GM21619 (cell line): ENCODE results near the gene NMT1.

Source experiments
- ATAC-seq: cut with Tn5 transposase; IDR thresholded peaks from one replicate; pipeline ENCODE4 v1.9.1; 2021; ENCODE audit not compliant: unreplicated experiment

Gene NMT1

GRCh38 chr17:45104029-45104428 is 42.9 kb downstream of the NMT1 start:
- no peak for ATAC-seq

GRCh38 chr17:45104497-45104896 is 43.4 kb downstream of the NMT1 start:
- no peak for ATAC-seq

GRCh38 chr17:45104907-45105624 is 43.9 kb downstream of the NMT1 start:
- ATAC-seq: no peak

GRCh38 chr17:45106096-45106495 is 45.0 kb downstream of the NMT1 start:
- no peak for ATAC-seq

GRCh38 chr17:45106582-45106981 is 45.5 kb downstream of the NMT1 start:
- no peak for ATAC-seq

GRCh38 chr17:45107293-45108010 is 46.3 kb downstream of the NMT1 start:
- ATAC-seq: no peak

GRCh38 chr17:45108051-45108450 is 46.9 kb downstream of the NMT1 start:
- ATAC-seq: no peak

- no peak for ATAC-seq
These were observed 47.7 kb downstream of the NMT1 start for GRCh38 chr17:45108595-45109521.

- ATAC-seq: no peak
These were observed 49.8 kb downstream of the NMT1 start for GRCh38 chr17:45110676-45111611.

- no peak for ATAC-seq
These were observed 50.7 kb downstream of the NMT1 start for GRCh38 chr17:45111850-45112249.

- ATAC-seq: no peak
These were observed 51.7 kb downstream of the NMT1 start for GRCh38 chr17:45112559-45113423.

- ATAC-seq: no peak
These were observed 52.3 kb downstream of the NMT1 start for GRCh38 chr17:45113424-45113754.

GRCh38 chr17:45114117-45114932 is 53.2 kb downstream of the NMT1 start:
- no peak for ATAC-seq

- ATAC-seq: no peak
These were observed 54.0 kb downstream of the NMT1 start for GRCh38 chr17:45115015-45115625.

GRCh38 chr17:45115871-45116270 is 54.8 kb downstream of the NMT1 start:
- no peak for ATAC-seq

GRCh38 chr17:45116434-45117016 is 55.4 kb downstream of the NMT1 start:
- ATAC-seq: no peak

- no peak for ATAC-seq
These were observed 56.2 kb downstream of the NMT1 start for GRCh38 chr17:45117334-45117733.
